Endometrial microvascular endothelial cells (primary cell): ENCODE measurements around the gene OR12D1. TPM values are rescaled to one million over a fixed set of nuclear protein-coding genes. Genes with fewer than 3 reads are reported as not detected.
"Not testable (repeated sequence)": the region's sequence is repeated elsewhere in the genome, so short reads cannot be mapped to it uniquely, and the experiment has no call there.

Experiments
- in situ Hi-C: cut with HindIII; loops from 2 replicates; pipeline ENCODE4 v1.10.0; 2017; ENCODE audit warnings: low sequenced_read_pairs, low pct_unique_long_range_greater_than_20kb; ENCODE audit errors: inconsistent ontology term
- total RNA-seq: library from RNA; depleted of rRNA; stranded (reverse); fragments of >200 nt; gene quantifications from one replicate; pipeline ENCODE4 v1.2.3, GENCODE V29; 2015; ENCODE audit errors: inconsistent ontology term

Gene OR12D1
- not detected for total RNA-seq

DNA sequence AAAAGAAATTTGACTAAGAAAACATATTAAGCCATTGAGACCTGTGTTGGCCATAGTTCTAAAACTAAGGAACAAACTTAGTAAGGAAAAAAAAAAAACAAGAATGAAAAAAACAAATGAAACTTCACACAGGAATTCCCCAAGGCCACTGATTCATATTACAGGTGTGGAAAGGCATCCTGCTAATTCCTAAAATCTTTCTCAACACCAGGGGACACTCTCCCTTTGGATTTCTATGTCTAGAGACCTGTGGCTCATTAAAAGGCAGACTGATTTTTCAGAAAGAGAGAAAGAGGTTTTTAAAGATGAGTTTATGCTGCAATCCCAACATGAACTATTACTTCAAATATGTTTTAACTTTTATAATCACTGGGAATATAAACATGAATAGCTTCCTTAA is at the start of gene OR12D1:
Gene OR12D1 (plus strand): TSS at position 341 of the 400 bp plus-strand sequence.
- in situ Hi-C loops = no loop called here

GRCh38 chr6:29368765-29369164 is 46.0 kb upstream of the OR12D1 start, which contains the start of gene OR5V1:
OR5V1 (minus strand) TSS chr6:29368865; CDS start chr6:29356195, 12,670 bp downstream.
- in situ Hi-C loops = no loop called here

DNA sequence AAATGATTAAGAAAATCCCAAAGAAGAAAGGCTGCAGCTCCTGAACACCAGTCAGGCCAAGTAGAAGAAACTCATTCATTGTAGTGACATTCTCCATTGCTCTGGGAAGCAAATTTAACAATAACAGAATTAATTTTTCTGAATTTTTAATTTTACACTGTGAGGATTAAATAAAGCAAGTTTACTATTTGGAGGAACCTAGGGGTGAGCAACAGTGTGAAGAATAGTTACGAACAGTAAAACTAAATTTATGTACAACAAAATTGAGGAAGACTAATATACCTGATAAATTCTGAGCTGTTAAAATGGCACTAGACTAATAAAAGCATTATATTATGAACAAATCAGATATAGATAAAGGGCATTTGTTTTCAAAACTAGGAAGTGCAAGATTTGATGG is 39.5 kb upstream of the OR12D1 start, which contains the start of gene OR12D3:
Gene OR12D3 (minus strand): TSS at position 101 of the 400 bp plus-strand sequence. CDS start 4 bp downstream, at position 97.
- in situ Hi-C loops = no loop called here

DNA sequence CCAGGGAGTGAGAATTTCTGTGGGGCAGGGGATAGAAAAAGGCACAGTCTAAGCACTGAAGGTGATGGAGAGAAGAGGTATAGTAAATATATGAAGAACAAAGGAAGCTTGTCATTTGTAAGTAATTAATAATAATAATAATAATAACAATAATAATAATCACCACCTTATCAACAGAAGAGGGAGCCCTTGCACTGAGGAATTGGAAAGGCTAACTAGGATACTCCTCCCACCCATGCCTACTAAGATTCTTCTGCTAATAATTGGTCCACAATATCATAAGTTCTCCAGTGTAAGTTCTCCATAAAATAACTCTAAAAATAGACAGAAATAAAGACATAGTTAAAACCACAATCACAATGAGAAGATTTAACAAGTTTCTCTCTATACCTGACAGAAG is 38.7 kb upstream of the OR12D1 start:
- in situ Hi-C loops = no loop called here

- in situ Hi-C loops = no loop called here
Observed at GRCh38 chr6:29388533-29388932, 26.2 kb upstream of the OR12D1 start.

DNA sequence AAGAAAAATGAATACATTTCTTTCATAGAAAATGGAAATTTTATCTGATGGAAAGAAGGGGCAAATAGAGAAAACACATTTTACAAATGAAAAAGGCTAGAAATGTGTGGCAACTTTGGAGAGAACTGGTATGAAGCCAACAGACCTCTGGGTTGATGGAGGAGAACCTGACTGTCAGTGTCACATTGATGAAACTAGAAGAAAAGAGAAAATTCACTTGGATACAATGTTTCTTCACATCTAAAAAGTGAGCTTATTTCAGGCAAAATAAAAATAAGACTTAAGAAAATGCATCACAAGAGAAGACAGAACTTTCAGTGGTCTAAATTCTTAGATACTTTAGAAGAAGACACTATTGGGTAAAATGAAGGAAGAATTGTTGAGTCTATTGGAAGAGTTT is 19.4 kb upstream of the OR12D1 start, which contains the start of gene OR12D2:
Gene OR12D2 (plus strand): TSS at position 301 of the 400 bp plus-strand sequence. CDS start 1,069 bp downstream, outside the sequence.
- in situ Hi-C loops = no loop called here

- in situ Hi-C loops = no loop called here
Observed at GRCh38 chr6:29399525-29399924, 15.2 kb upstream of the OR12D1 start.

DNA sequence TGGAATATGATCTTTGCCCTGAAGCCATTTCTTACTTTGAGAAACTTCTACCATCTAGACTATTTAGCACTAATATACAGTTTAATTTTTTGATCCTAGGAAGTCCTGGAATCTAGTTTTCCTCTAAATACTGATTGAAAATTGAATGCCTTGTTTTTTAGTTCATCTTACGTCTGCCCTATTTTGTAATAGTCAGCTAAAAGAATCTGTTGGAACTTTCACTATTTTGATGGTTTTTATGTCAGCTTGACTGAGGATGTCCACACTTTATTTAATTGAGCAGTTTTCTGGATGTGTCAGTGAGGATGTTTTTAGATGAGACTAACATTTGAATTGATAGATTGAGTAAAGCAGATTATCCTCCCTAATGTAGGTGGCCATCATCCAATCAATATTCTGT is 10.9 kb upstream of the OR12D1 start:
- in situ Hi-C loops = no loop called here

DNA sequence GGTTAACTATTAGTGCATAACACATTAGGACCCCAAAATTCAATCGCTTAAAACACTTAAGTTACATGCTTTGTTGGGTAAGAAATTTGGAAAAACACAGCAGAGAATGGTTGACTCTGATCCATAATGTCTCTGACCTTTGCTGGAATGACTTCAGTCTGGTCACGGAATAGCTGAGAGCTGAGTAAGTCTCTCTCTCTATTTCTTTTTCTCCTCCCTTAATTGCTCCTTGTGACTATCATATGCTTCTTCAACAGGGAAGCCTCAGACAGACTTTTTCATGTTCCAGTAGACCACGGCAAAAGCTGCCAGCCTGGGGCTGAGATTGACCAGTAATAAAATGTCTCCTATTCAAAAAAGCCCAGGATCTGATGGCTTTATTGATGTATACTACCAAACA is 4.8 kb downstream of the OR12D1 start:
- in situ Hi-C loops = no loop called here

- in situ Hi-C loops = no loop called here
Observed at GRCh38 chr6:29424168-29424567, 9.4 kb downstream of the OR12D1 start.

DNA sequence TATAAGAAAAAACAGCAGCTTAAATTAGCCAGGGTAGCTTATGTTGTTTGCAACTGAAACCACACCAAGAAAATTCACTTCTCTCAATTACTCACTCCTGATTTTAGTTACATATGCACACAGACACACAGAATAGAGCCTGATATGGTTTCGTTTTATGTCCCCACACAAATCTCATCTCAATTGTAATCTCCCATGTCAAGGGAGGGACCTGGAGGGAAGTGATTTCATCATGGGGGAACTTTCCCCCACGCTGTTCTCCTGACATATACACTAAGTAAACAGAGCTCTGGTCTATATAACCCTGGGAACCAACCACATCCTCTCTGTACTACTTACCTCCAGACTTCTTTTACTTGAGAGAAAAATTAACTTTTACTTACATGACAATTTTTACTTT is 9.8 kb downstream of the OR12D1 start:
- in situ Hi-C loops = no loop called here

- in situ Hi-C loops = no loop called here
Observed at GRCh38 chr6:29425075-29425474, 10.3 kb downstream of the OR12D1 start.

- in situ Hi-C loops = no loop called here
Observed at GRCh38 chr6:29426654-29427053, 11.9 kb downstream of the OR12D1 start.

DNA sequence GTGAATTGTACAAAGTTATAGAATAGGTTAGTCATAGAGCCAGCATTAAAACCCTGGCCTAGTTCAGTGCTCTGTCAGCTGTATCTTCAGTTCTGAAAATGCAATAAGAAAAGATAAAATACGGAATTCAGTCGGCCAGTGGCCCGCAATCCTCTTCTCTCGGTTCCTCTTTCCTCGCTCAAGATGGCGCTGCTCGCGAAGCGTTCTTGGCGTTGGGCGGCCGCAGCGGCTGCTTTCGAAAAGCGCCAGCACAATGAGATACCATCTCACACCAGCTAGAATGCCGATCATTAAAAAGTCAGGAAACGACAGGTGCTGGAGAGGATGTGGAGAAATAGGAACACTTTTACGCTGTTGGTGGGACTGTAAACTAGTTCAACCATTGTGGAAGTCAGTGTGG is 22.0 kb downstream of the OR12D1 start:
- in situ Hi-C loops = not testable (repeated sequence)

DNA sequence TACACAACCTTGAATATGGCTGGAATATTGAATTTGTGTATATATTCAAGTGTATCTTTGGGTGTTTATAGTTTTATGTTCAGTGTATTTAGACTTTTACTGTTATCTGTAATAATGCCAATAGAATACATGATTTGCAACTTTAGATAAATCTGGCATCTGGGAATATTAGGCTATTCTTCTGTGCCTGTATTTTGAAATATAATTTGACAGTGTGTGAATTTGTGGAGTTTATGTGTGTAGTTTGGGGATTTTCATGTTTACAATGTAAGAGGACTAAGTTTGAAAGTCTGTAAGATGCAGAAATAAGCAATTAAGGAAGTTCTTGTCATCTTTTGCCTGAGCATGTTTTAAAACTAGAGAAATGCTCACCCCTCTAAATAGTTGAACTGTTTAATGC is 24.3 kb downstream of the OR12D1 start, which contains the start of gene OR10C1:
Gene OR10C1 (plus strand): TSS at position 301 of the 400 bp plus-strand sequence. CDS start 710 bp downstream, outside the sequence.
- in situ Hi-C loops = no loop called here

- in situ Hi-C loops = no loop called here
Observed at GRCh38 chr6:29442719-29443118, 28.0 kb downstream of the OR12D1 start.

DNA sequence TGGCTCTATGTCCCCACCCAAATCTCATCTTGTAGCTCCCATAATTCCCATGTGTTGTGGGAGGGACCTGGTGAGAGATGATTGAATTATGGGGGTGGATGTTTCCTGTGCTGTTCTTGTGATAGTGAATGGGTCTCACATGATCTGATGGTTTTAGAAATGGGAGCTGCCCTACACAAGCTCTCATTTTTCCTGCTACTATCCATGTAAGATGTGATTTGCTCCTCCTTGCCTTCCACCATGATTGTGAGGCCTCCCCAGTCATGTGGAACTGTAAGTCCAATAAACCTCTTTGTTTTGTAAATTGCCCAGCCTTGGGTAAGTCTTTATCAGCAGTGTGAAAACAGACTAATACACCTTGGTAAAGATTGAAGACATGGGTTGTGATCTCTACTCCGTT is 29.3 kb downstream of the OR12D1 start:
- in situ Hi-C loops = not testable (repeated sequence)

- in situ Hi-C loops = no loop called here
Observed at GRCh38 chr6:29447670-29448069, 32.9 kb downstream of the OR12D1 start.

GRCh38 chr6:29451471-29452193 is 36.9 kb downstream of the OR12D1 start:
- in situ Hi-C loops = no loop called here

DNA sequence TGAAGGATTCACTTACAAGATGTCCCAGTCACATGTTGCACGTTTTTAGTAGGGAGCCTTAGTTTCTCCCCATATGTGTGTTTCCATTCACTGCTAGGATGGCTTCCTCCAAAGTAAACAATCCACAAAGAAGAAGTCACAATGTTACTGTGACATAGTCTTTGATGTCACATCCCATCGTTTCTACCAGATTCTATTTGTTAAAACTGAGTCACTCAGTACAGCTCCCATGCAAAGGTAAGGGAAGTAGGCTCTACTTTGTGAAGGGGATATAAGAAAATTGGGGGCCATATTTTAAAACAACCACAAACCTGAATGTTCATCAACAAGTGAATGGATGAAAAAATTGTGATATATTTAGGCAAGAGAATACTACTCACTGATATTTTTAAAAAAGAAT is 42.2 kb downstream of the OR12D1 start, which contains the start of the genes OR11A1 and OR2H1:
Gene OR11A1 (minus strand): TSS at position 101 of the 400 bp plus-strand sequence. CDS start 29,430 bp downstream, outside the sequence.
Gene OR2H1 (plus strand): TSS at position 185 of the 400 bp plus-strand sequence. CDS start 4,615 bp downstream, outside the sequence.
- in situ Hi-C loops = no loop called here
